Thyroid gland (tissue), 4 donors: ENCODE data around the gene EXOC1. TPM values are rescaled to one million over a fixed set of nuclear protein-coding genes. Genes with fewer than 3 reads are reported as not detected.

ENCODE experiments used
- DNase-seq, 2 donors: peaks; one replicate each; pipeline ENCODE4 v3.0.0-alpha.2; 2019
- H3K27ac ChIP-seq, 3 donors: fragments of 200-600 bp; sonication (generic); 1 replicate in 2 of 3; 2 replicates in 1 of 3; pipeline ENCODE4 v1.5.1; 2016 to 2019; ENCODE audit warnings: mild to moderate bottlenecking in 1 of 3, moderate library complexity in 1 of 3
- H3K27me3 ChIP-seq: fragments of 200-600 bp; sonication (generic); one replicate; pipeline ENCODE4 v1.5.1; 2019
- H3K36me3 ChIP-seq, 2 donors: fragments of 200-600 bp; sonication (generic); one replicate each; pipeline ENCODE4 v1.5.1; 2016 to 2019
- H3K4me1 ChIP-seq, 2 donors: fragments of 200-600 bp; sonication (generic); one replicate each; pipeline ENCODE4 v1.5.1; 2017 to 2019
- H3K4me3 ChIP-seq, 3 donors: fragments of 200-600 bp; sonication (generic); replicated peaks in 1 of 3; 1 replicate in 2 of 3; 2 replicates in 1 of 3; pipeline ENCODE4 v1.5.1; 2016; ENCODE audit warnings: mild to moderate bottlenecking in 1 of 3
- H3K9me3 ChIP-seq: fragments of 200-600 bp; sonication (generic); one replicate; pipeline ENCODE4 v1.5.1; 2017
- CTCF ChIP-seq, 6 experiments: fragments of 200-600 bp in 3 of 6; fragments of 450-650 bp in 3 of 6; sonication (generic) in 3 of 6; IDR thresholded peaks; one replicate each; pipeline ENCODE4 v1.5.1; 2016 to 2019; ENCODE audit warnings: antibody characterized with exemption in 6 of 6, mild to moderate bottlenecking in 2 of 6, inconsistent platforms in 1 of 6, moderate library complexity in 1 of 6
- POLR2A ChIP-seq, 2 donors: fragments of 450-650 bp; IDR thresholded peaks; one replicate each; pipeline ENCODE4 v1.6.1; 2017; ENCODE audit warnings: antibody characterized with exemption in 2 of 2, mild to moderate bottlenecking in 2 of 2, moderate library complexity in 1 of 2
- WGBS, 2 donors: methylation state at CpG; one replicate each; pipeline ENCODE4 v1.1.5; 2017; 5-methylcytosine and 5-hydroxymethylcytosine counted together
- intact Hi-C: fragments of 100-400 bp; cut with DNase I; formaldehyde crosslinking; loops from one replicate; pipeline ENCODE4 v1.15.1; 2023
- total RNA-seq, 4 donors: library from RNA; depleted of rRNA; stranded (reverse); fragments of >200 nt; gene quantifications; one replicate each; pipeline ENCODE4 v1.2.3, GENCODE V29; 2016

Gene EXOC1
- total RNA-seq, 4 donors from 2014 or later: 32.9 to 38.3 (median 34.5) TPM

DNA sequence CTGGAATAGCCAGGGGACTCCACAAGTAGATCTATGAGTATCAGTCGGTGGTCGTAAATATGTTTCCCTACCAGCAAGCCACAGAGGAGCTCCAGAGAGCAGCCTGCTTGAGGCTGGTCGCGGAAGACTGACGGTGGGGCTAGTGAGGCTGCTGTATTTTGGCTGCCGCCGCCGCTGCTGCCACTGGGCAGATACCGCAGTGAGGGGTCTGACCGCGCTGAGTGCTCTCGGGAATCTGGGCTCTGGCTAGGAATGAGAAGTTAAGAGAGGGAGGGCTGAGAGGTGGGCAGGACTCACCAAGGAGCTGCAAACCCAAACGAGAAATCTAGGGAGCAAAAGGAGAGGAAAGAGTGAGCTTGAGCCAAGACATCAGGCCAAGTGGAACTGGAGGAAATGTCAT lies 33.8 kb upstream of the EXOC1 start, which contains the start of gene EXOC1L:
Gene EXOC1L (plus strand): TSS at position 157 of the 400 bp plus-strand sequence. CDS start 237 bp downstream, at position 394.
- intact Hi-C loops: no loop called here
- no peaks in the 10 kb centered on the region for H3K27me3 ChIP-seq
- 4 to 5% methylated on average over 13 of the region's 13 CpGs for WGBS, 2 donors
- peak; percentile 6 to 15 for DNase-seq
- no peak for TF ChIP-seq CTCF (IDR thresholded peaks at IDR 0.05)
- no peak for TF ChIP-seq POLR2A (IDR thresholded peaks at IDR 0.05)
- H3K36me3 ChIP-seq: no peaks in the 10 kb centered on the region
- H3K27ac ChIP-seq: no peak within 1 kb of the TSS
- no peaks in the 10 kb centered on the region for H3K9me3 ChIP-seq
- no peak within 1 kb of the TSS for H3K4me3 ChIP-seq
- no peaks in the 10 kb centered on the region for H3K4me1 ChIP-seq

DNA sequence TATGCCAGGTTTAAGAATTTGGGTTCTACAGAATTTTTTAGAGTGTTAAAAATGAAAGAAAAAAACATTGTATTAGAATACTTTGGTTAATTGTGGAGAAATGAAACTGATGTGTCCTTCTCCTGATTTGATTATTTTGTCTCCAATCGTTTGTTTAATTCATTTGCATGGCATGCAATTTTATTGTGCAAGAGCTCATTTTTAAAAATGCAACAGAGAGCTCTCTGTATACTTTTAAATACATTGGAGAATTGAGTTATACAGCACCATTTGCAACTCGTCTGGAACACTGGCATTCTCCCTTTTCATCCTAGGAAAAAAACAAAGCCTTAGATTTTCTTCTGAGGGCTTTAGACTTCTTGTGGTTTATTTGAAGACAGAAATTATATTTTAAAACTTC lies 33.2 kb upstream of the EXOC1 start:
- Histone ChIP-seq H3K4me1 (no peaks in the 10 kb centered on the region), H3K27me3 (no peaks in the 10 kb centered on the region), H3K36me3 (no peaks in the 10 kb centered on the region), H3K9me3 (no peaks in the 10 kb centered on the region), H3K27ac (no peak overlapping the region), H3K4me3 (no peak overlapping the region)
- WGBS, 2 donors: 60 to 64% methylated on average over 2 of the region's 2 CpGs
- no peak for DNase-seq
- intact Hi-C loops: no loop called here
- TF ChIP-seq CTCF (IDR thresholded peaks at IDR 0.05): no peak

- intact Hi-C loops: no loop called here
- WGBS, 2 donors: 84 to 86% methylated on average over 3 of the region's 3 CpGs
Observed at GRCh38 chr4:55822329-55822728, 31.1 kb upstream of the EXOC1 start.

DNA sequence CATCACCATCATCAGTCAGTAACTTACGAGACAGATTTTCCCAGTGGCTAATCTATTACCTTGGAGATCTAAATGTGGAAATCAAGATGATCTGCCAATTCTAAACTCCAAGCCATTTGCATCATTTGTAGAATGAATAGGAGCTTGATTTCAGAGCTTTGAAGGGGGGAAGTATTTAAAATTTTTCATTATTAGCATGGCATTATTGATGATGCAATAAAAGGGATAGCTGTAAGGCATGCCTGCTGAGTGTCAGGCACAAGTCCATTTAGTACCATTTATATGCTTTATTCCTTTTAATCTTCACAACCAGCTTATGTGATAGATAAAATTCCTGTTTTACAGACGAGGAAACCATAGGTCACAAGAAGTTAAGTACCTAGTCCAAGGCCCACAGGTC lies 28.6 kb upstream of the EXOC1 start:
- Histone ChIP-seq H3K9me3 (no peaks in the 10 kb centered on the region), H3K36me3 (no peaks in the 10 kb centered on the region), H3K27ac (no peak overlapping the region), H3K4me1 (no peaks in the 10 kb centered on the region), H3K27me3 (no peaks in the 10 kb centered on the region), H3K4me3 (no peak overlapping the region)
- intact Hi-C loops: no loop called here
- no peak for DNase-seq
- 68 to 78% methylated on average over 2 of the region's 2 CpGs for WGBS, 2 donors
- TF ChIP-seq CTCF (IDR thresholded peaks at IDR 0.05) (no peak), POLR2A (IDR thresholded peaks at IDR 0.05) (no peak)

More at GRCh38 chr4:55822329-55822728, 31.1 kb upstream of the EXOC1 start:
- no peaks in the 10 kb centered on the region for H3K36me3 ChIP-seq
- no peak overlapping the region for H3K4me3 ChIP-seq
- H3K27ac ChIP-seq: no peak overlapping the region
- H3K4me1 ChIP-seq: no peaks in the 10 kb centered on the region
- TF ChIP-seq POLR2A (IDR thresholded peaks at IDR 0.05) (no peak), CTCF (IDR thresholded peaks at IDR 0.05) (no peak)
- H3K27me3 ChIP-seq: no peaks in the 10 kb centered on the region
- H3K9me3 ChIP-seq: no peaks in the 10 kb centered on the region
- no peak for DNase-seq

DNA sequence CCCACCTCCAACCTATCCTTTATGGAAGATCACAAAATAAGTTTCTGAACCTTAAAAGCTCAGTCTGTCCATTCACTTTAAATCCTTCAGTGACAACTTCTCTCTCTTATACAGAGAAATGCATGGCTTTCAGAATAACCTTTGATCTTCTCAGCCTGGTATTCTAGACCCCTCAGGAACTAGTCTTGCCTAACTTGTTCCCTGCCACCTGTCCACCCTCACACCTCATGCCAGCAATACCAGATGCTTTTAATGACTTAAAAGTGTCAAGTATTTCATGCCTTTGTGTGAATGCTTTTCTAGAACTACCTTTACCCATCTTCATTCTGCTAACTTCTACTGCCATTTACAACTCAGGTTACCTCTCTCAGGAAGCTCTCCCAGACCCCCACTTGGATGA lies 26.5 kb upstream of the EXOC1 start:
- H3K27ac ChIP-seq: no peak overlapping the region
- H3K4me3 ChIP-seq: no peak overlapping the region
- DNase-seq: no peak
- H3K36me3 ChIP-seq: no peaks in the 10 kb centered on the region
- TF ChIP-seq POLR2A (IDR thresholded peaks at IDR 0.05) (no peak), CTCF (IDR thresholded peaks at IDR 0.05) (no peak)
- no peaks in the 10 kb centered on the region for H3K27me3 ChIP-seq
- no peaks in the 10 kb centered on the region for H3K9me3 ChIP-seq
- intact Hi-C loops: no loop called here
- H3K4me1 ChIP-seq: no peaks in the 10 kb centered on the region
